Brain pericyte (primary cell): ENCODE results near the gene ESAM.

Experiments used
- DNase-seq: peaks from one replicate; pipeline ENCODE4 v3.0.0-alpha.2; 2012; ENCODE audit warnings: low read depth, low spot score

Gene ESAM

DNA sequence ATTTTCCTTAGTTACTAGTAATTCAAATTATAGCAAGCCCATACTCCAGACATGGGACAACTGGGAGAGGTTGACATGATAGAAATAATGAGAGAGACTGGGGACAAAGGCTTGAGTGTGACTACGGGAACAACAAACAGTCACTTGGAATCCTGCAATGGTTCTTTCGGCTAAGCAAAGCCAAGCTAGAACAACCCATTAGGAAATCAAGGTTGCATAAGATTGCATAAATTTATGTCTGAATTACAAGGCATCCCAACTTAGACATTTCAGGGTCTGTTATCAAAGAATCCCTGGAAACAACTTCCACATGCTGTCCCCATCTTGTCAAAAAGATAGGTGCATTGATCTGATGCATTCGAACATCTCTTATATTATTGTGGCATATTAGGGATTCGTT, 32.5 kb downstream of the ESAM start:
- no peak for DNase-seq

DNA sequence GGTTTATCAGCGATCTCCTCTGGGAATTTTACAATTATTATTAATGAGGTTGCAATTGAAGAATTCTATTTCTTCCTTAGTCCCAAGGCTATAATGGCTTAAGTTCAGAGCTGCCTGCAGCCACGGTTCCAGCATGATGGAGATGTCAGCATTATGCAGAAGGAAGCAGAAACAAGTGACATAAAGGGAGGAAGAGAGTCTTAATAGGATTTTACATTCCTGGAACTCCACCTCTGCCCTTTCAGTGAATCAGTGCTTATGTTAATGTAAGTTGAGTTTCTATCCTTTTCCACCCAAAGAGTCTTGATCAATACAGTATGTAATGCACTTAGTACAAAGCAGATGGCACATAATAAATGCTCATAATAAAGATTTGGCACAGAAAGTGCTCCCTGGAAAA, 34.0 kb downstream of the ESAM start:
- DNase-seq = no peak

DNA sequence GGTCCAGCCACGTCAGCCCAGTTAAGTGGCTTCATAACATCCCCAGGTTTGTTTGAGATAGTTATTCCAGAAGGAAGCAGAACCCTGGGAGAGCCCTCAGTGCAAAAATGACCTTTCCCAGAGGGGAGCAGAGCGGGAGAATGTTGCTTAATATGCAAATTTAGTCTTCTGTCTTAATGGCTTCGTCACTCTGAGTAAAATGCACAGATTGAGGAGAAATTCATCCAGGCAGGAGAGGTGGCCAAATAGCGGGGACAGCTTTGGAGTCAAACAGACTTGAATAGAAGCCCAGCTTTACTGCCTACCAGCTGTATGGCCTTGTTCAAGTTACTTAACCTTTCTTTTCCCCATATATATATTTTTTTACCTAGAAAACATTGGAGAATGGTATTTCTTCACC, 34.6 kb downstream of the ESAM start:
- DNase-seq = no peak

DNA sequence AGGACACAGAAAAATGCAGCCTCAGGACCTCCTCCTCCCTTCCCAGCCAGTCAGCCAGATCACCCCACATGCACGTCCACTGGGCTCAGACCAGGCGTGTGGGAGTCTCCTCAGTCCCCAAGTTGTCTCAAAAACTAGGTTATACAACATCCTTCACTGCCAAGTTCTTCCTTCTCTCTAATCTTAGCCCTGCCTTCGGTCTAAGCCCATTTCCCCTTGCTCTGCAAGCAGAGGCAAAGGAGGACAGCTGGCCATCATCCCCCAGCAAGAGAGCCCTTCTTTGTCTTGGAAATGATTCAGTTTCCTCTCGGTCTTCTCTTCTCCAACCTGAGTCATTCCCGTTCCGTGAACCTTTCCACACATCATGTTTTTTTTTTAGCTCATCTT, 36.4 kb downstream of the ESAM start:
- no peak for DNase-seq

DNA sequence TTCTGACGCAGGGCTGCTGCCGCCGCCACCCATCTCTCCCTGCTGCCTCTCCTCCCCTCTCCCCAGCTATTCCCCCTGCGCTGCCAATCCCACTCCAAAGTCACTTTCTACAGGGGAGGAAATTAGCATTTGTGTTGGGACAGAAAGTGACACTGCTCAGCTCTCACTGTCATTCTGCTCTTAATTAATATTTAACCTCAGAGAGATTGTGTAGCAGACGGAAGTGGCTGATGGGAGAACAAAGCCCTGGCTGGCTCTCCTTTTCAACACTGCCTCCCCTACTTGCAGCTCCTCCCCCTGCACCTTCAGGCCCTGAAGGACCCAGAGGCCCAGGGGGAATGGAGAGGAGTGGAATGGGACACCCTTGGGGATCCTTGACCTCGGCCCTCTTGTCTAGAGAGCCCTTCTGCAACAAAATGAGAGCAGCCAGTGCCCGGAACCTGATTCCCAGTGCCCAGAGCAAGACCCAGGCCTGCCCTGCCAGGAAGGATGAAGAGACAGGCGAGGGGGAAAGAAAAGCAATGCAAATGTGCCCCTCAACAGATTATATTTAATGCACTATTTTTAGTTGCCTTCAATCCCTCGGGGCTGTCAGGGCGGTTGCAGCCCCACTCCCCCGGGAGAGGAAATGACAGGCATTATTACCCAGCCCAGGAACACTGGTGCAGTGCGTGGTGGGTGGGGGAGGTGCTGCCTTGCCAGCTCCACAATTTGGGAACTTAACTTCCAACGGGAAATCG, 36.9 kb downstream of the ESAM start:
- no peak for DNase-seq

DNA sequence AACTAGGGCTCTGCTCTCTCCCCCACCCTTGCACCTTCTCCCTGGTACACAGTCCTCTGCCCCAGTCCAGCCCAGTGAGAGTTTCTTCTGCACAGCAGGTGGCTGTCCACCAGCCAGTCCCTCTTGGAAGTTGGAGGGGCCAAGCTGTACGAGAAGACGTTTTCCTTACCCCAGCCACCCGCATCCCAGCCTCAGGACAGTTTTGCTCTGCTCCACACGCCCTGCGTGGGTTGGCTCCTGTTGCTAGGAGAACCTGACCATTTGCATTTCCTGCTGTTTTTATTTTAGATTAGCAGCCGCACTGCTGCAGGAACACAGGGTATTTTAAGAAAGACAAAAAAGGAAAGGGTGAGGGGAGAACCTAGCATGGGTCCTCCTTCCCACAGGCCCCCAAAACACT, 39.9 kb downstream of the ESAM start:
- DNase-seq = no peak

DNA sequence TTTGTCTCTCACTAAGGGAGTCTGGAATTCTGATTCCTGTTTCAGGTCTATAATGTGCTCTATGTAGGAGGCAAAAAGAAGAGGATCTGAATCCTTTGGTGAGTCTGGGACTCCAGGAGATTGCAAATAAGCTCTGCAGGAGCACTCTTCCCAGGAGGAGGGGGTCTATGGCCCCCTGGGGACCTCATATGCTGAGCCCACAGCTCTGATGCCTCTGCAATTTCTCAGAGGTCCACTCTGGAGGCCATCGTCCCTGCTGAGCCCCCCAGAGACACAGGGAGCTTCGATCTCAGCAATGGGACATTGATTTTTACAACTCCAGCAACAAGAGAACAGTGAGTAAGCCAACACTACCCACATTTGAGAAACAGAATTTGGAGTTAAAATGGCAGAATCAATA, 42.6 kb downstream of the ESAM start:
- no peak for DNase-seq

DNA sequence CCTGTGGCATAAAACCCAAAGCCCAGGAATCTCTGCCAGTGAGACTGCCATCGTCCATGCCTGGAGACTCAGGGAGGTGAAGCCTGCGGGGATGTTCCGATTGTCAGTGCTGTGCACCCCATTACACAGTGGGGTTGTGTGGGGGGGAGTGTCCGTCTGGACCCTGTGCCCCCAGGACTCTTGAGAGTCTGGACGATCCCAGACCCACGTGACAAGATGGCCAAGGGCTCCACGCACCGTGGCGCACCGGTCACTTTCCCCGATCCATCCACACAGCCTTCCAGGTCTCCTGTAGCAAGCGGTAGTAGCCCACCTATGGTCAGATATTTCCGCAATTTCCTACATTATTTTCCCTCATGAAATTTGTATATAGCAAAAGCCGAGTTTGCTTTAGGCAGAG, 43.3 kb downstream of the ESAM start:
- DNase-seq = no peak

DNA sequence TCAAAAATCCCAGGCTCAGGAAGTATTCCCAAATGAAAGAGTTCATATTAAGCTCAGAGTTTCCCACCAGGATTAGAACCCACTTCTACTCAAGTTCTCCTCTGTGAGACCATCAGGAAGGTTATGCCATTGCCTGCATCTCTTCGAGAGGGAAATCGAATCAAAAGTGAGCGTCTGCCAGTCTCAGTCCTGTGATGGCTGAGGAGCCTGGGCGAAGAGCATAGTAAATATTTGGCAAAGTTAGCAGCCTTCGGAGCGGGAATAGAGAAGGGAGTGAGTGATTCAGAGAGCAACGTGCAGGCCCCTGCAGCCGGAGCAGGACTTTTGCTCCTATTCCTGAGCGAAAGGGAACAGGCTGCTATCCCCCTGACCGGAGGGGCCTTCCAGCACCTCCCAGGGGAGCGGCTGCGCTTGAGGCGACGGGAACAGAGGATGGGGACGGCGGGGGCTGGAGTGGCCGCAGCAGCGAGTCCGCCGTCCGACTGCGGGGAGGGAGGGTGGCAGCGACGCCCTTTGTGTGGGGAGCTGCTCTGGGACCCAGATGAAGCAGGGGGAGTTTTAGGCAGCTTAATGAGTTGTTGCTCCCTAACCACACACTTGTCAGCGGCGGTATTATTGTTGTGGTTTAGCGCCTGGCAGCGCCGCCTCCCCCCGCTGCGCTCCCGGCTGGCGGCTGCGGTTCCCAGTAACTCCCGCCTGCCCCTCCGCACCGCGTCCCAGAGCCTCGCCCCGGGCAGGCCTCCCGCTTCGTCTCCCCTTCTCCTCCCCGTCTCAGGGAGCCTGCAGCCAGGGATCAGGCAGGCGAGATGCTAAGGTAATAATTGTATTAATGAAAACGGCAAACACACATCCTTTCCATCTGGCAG, 44.1 kb downstream of the ESAM start:
- no peak for DNase-seq

DNA sequence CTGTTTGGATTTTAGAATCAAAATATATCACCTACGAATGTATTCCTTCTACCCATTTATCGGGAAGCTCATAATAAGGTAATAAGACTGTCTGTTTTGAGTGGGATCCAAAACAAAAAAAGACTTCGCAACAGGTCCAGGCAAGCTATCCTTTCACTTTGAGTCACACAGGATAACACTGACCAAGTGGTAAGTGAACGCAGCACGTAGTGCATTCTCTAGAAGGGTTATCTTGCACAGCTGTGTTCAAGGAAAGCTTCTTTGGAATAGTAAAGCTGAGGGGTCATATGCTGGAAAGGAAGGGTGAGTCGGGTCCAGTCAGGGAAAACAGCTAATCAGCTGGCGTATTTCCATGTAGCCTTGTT, 44.7 kb downstream of the ESAM start:
- no peak for DNase-seq

DNA sequence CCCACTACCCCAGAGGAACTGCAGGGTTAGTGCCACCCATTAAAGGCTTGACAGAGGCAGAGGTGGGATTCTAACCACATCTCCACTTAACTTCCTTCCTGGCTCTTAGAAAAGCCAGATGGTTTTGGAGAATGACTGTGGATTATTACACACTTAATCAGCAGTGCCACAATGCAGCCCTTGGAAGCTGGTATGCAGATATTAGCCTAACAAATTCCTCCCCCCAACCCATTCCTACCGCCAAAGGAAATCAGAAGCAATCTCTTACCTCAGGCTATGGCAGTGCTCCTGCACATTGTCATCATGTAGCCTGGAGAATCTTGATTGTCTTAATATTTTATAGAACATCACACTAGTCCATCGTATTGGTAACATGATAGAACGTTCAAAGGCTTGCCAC, 45.5 kb downstream of the ESAM start:
- DNase-seq = no peak

DNA sequence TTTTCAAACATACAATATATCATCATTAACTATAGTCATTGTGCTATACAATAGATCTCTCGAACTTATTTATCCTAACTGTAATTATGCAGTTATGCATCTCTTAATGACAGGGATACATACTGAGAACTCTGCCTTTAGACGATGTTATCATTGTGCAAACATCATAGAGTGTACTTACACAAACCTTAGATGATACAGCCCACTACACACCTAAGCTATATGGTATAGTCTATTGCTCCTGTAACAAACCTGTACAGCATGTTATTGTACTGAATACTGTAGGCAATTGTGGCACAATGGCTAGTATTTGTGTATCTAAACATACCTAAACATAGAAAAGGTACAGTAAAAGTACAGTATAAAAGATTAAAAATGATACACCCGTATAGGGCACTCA, 49.7 kb downstream of the ESAM start:
- no peak for DNase-seq

DNA sequence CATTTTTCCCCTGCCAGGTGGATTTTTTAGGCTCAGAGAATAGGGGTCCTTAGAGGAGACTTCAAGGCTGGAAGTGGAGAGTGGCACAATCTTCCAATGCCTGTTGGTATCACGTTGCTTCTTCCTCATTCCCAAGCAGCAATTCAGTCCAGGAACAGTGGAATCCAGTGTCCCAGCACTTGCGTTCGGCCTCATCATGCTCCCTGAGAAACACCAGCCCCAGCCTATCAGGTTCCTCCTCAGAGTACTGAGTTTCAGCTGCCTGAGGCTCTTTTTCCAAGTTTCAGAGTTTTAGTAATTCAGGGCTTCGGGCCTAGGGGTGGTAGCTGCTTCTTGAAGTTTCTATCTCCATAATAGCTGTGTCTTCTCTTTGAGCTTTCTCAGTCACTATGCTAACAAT, 54.3 kb downstream of the ESAM start:
- no peak for DNase-seq
